K562 (cell line): ENCODE results near the gene TTLL10.

Experiments
- BHLHE40 ChIP-seq: IDR thresholded peaks from 2 replicates; pipeline ENCODE4 v1.6.1; 2011; ENCODE audit warnings: low read length, improper control_type of control experiment
- PKNOX1 ChIP-seq: fragments of 450-650 bp; IDR thresholded peaks from 2 replicates; pipeline ENCODE4 v1.6.1; 2016
- POLR3A ChIP-seq: IDR thresholded peaks from 2 replicates; pipeline ENCODE4 v1.6.1; 2011; ENCODE audit warnings: borderline replicate concordance, mild to moderate bottlenecking, moderate library complexity; ENCODE audit not compliant: insufficient read length, insufficient read depth; ENCODE audit errors: extremely low read depth
- ZBTB8A ChIP-seq: fragments of 450-650 bp; IDR thresholded peaks from 2 replicates; pipeline ENCODE4 v1.6.1; 2018; ENCODE audit warnings: mild to moderate bottlenecking, moderate library complexity; ENCODE audit not compliant: partially characterized antibody
- TF ChIP-seq, protein P1 (sequence below), 3 experiments: IDR thresholded peaks in 2 of 3; conservative IDR thresholded peaks in 1 of 3; 2 replicates each; pipeline ENCODE4 v1.5.1; 2011 to 2012; ENCODE audit warnings: low read length in 3 of 3, mild to moderate bottlenecking in 3 of 3, control low read depth in 2 of 3, improper control_type of control experiment in 1 of 3, inconsistent platforms in 1 of 3, low read depth in 1 of 3, mixed read lengths in 1 of 3, moderate library complexity in 1 of 3; ENCODE audit not compliant: insufficient read depth in 2 of 3

- TF ChIP-seq POLR3A: no peak
- TF ChIP-seq, protein P1, sequence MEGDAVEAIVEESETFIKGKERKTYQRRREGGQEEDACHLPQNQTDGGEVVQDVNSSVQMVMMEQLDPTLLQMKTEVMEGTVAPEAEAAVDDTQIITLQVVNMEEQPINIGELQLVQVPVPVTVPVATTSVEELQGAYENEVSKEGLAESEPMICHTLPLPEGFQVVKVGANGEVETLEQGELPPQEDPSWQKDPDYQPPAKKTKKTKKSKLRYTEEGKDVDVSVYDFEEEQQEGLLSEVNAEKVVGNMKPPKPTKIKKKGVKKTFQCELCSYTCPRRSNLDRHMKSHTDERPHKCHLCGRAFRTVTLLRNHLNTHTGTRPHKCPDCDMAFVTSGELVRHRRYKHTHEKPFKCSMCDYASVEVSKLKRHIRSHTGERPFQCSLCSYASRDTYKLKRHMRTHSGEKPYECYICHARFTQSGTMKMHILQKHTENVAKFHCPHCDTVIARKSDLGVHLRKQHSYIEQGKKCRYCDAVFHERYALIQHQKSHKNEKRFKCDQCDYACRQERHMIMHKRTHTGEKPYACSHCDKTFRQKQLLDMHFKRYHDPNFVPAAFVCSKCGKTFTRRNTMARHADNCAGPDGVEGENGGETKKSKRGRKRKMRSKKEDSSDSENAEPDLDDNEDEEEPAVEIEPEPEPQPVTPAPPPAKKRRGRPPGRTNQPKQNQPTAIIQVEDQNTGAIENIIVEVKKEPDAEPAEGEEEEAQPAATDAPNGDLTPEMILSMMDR (IDR thresholded peaks at IDR 0.05 in 2 of 3, conservative IDR thresholded peaks at IDR 0.05 in 1 of 3; ENCODE audit: insufficient read depth in 2 of 3, low read depth in 1 of 3, low read length in 3 of 3): no peak
- no peak for TF ChIP-seq ZBTB8A
- no peak for TF ChIP-seq BHLHE40
- no peak for TF ChIP-seq PKNOX1
Observed at GRCh38 chr1:1247341-1247913, 73.7 kb downstream of the TTLL10 start.
